HepG2 (cell line): ENCODE measurements around the gene ABCG1. TPM values are rescaled to one million over a fixed set of nuclear protein-coding genes. Genes with fewer than 3 reads are reported as not detected.

ENCODE experiments used
- ATAC-seq: fragments of 200-7000 bp; cut with Tn5 transposase; 3 replicates; pipeline ENCODE4 v1.9.1; 2020; ENCODE audit warnings: mild to moderate bottlenecking, moderate library complexity
- BruUV-seq: library from RNA; stranded (reverse); fragments of 400-500 nt; replicated peaks from 2 replicates; lab custom pipeline; 2021; lab: Mats Ljungman, UMichigan
- CTCF ChIA-PET: fragments of 300-600 bp; formaldehyde crosslinking; extraction: SDS; loops from one replicate; lab custom pipeline; 2021; ENCODE audit warnings: low total read pairs, inconsistent platforms, low intra/inter-chr PET ratio; lab: Yijun Ruan, JAX
- POLR2A ChIA-PET: fragments of 350-600 bp; sonication (Branson Sonifier 250); formaldehyde crosslinking; loops from one replicate; lab custom pipeline; 2020; ENCODE audit warnings: antibody characterized with exemption, inconsistent platforms; lab: Yijun Ruan, JAX
- DNase-seq: peaks from one replicate; pipeline ENCODE4 v3.0.0-alpha.2; 2015; ENCODE audit warnings: low spot score
- FAIRE-seq: peaks from 3 replicates; lab custom pipeline; 2011; peaks lifted over from hg19 to GRCh38; lab: Jason Lieb, UNC
- H2AFZ ChIP-seq: one replicate; pipeline ENCODE4 v1.6.1; 2011; ENCODE audit warnings: low read length, inconsistent platforms
- H3K27ac ChIP-seq: fragments of 300-600 bp; 3 replicates; pipeline ENCODE4 v1.8.0; 2011; ENCODE audit warnings: mixed run types, mild to moderate bottlenecking, mixed read lengths, low read length, inconsistent platforms; ENCODE audit not compliant: insufficient read depth; ENCODE audit errors: extremely low read length
- H3K27me3 ChIP-seq, 2 experiments: fragments of 200-600 bp in 1 of 2; 2 replicates in 1 of 2; 3 replicates in 1 of 2; pipeline versions ENCODE4 v1.6.0 to v1.8.0; 2011; ENCODE audit warnings: low read length in 2 of 2, mild to moderate bottlenecking in 2 of 2, moderate library complexity in 2 of 2, inconsistent platforms in 1 of 2; ENCODE audit not compliant: insufficient read depth in 2 of 2, control insufficient read depth in 1 of 2
- H3K36me3 ChIP-seq, 2 experiments: fragments of 200-600 bp in 1 of 2; replicated peaks in 1 of 2; 2 replicates in 1 of 2; 3 replicates in 1 of 2; pipeline versions ENCODE4 v1.5.1 to v1.8.0; 2011; ENCODE audit warnings: low read length in 2 of 2, inconsistent platforms in 1 of 2; ENCODE audit not compliant: insufficient read depth in 2 of 2, control insufficient read depth in 1 of 2
- H3K4me1 ChIP-seq: 2 replicates; pipeline ENCODE4 v1.5.1; 2012; ENCODE audit warnings: low read length, inconsistent platforms; ENCODE audit not compliant: insufficient read depth
- H3K4me2 ChIP-seq: 2 replicates; pipeline ENCODE4 v1.6.0; 2011; ENCODE audit warnings: low read depth, low read length, inconsistent platforms
- H3K4me3 ChIP-seq, 3 experiments: fragments of 200-600 bp in 1 of 3; sonication (generic), shearing (Covaris generic) in 1 of 3; replicated peaks in 1 of 3; 2 replicates each; pipeline ENCODE4 v1.5.1; 2011 to 2016; ENCODE audit warnings: low read length in 3 of 3, inconsistent platforms in 2 of 3, low read depth in 2 of 3, mild to moderate bottlenecking in 2 of 3, control low read depth in 1 of 3, mixed read lengths in 1 of 3; ENCODE audit not compliant: insufficient read depth in 1 of 3
- H3K79me2 ChIP-seq: one replicate; pipeline ENCODE4 v1.6.1; 2011; ENCODE audit warnings: low read length, inconsistent platforms; ENCODE audit not compliant: insufficient read depth
- H3K9ac ChIP-seq: 2 replicates; pipeline ENCODE4 v1.6.0; 2011; ENCODE audit warnings: mild to moderate bottlenecking, low read depth, low read length, inconsistent platforms; ENCODE audit not compliant: insufficient read depth
- H3K9me3 ChIP-seq: 2 replicates; pipeline ENCODE4 v1.5.1; 2012; ENCODE audit warnings: mild to moderate bottlenecking, low read length
- H4K20me1 ChIP-seq: 2 replicates; pipeline ENCODE4 v1.6.0; 2011; ENCODE audit warnings: inconsistent platforms, mild to moderate bottlenecking, low read length, moderate library complexity; ENCODE audit not compliant: insufficient read depth
- DNMT3B ChIP-seq: conservative IDR thresholded peaks from 2 replicates; pipeline ENCODE4 v1.6.1; 2016; ENCODE audit warnings: missing biosample characterization, control low read depth
- ELF1 ChIP-seq: sonication (generic); formaldehyde crosslinking; IDR thresholded peaks from 2 replicates; pipeline ENCODE4 v1.4.0; 2020; ENCODE audit warnings: missing genetic modification reagents
- FOXM1 ChIP-seq: sonication (generic); formaldehyde crosslinking; IDR thresholded peaks from 2 replicates; pipeline ENCODE4 v1.5.0; 2020; ENCODE audit warnings: missing genetic modification reagents
- HDAC1 ChIP-seq: sonication (generic); formaldehyde crosslinking; IDR thresholded peaks from 2 replicates; pipeline ENCODE4 v1.5.1; 2020; ENCODE audit warnings: mild to moderate bottlenecking, missing genetic modification reagents
- HDAC2 ChIP-seq: sonication (generic); formaldehyde crosslinking; IDR thresholded peaks from 2 replicates; pipeline ENCODE4 v1.4.0; 2020; ENCODE audit warnings: missing genetic modification reagents
- KAT8 ChIP-seq: IDR thresholded peaks from 2 replicates; pipeline ENCODE4 v1.6.1; 2016; ENCODE audit warnings: missing genetic modification reagents, missing compliant biosample characterization
- MBNL3 ChIP-seq: fragments of 250-450 bp; sonication (Bioruptor Pico); conservative IDR thresholded peaks from 2 replicates; pipeline ENCODE4 v1.8.0; 2022; ENCODE audit warnings: mild to moderate bottlenecking, inconsistent platforms
- PCBP2 ChIP-seq: fragments of 200-400 bp; formaldehyde crosslinking; optimal IDR thresholded peaks from 2 replicates; pipeline ENCODE3; 2018; ENCODE audit warnings: low read length, low read depth; ENCODE audit not compliant: poor library complexity, severe bottlenecking
- RFX1 ChIP-seq: fragments of 450-650 bp; IDR thresholded peaks from 2 replicates; pipeline ENCODE4 v1.6.1; 2017
- SNAPC5 ChIP-seq: sonication (generic); formaldehyde crosslinking; IDR thresholded peaks from 2 replicates; pipeline ENCODE4 v1.8.1; 2023; ENCODE audit warnings: mild to moderate bottlenecking, missing genetic modification reagents, borderline replicate concordance
- ZFP91 ChIP-seq: sonication (generic); formaldehyde crosslinking; IDR thresholded peaks from 2 replicates; pipeline ENCODE4 v1.9.0; 2022; ENCODE audit warnings: missing genetic modification reagents, mild to moderate bottlenecking, borderline replicate concordance
- ZNF10 ChIP-seq: sonication (generic); formaldehyde crosslinking; IDR thresholded peaks from 2 replicates; pipeline ENCODE4 v1.4.0; 2020; ENCODE audit warnings: mild to moderate bottlenecking, low read depth, missing genetic modification reagents, borderline replicate concordance
- ZNF207 ChIP-seq: fragments of 450-650 bp; IDR thresholded peaks from 2 replicates; pipeline ENCODE4 v1.6.1; 2016; ENCODE audit warnings: antibody characterized with exemption, borderline replicate concordance
- ZNF30 ChIP-seq: sonication (generic); formaldehyde crosslinking; IDR thresholded peaks from 2 replicates; pipeline ENCODE4 v1.5.0; 2020; ENCODE audit warnings: mild to moderate bottlenecking, missing genetic modification reagents
- ZNF367 ChIP-seq: sonication (generic); formaldehyde crosslinking; IDR thresholded peaks from 2 replicates; pipeline ENCODE4 v1.4.0; 2020; ENCODE audit warnings: missing genetic modification reagents, borderline replicate concordance
- ZNF576 ChIP-seq: sonication (generic); formaldehyde crosslinking; IDR thresholded peaks from 2 replicates; pipeline ENCODE4 v1.4.0; 2020; ENCODE audit warnings: mild to moderate bottlenecking, missing genetic modification reagents
- WGBS: methylation state at CpG from one replicate; pipeline ENCODE4 v1.1.6; 2017; ENCODE audit warnings: low lambda C conversion rate; 5-methylcytosine and 5-hydroxymethylcytosine counted together
- in situ Hi-C: cut with HindIII; loops from 2 replicates; pipeline ENCODE4 v1.10.0; 2017; ENCODE audit warnings: low pct_unique_long_range_greater_than_20kb; ENCODE audit not compliant: extremely low pct_ligation_motif_present
- intact Hi-C: fragments of 100-400 bp; cut with micrococcal nuclease; formaldehyde crosslinking; loops from one replicate; pipeline ENCODE4 v1.10.0; 2022; ENCODE audit not compliant: unreplicated experiment
- polyA plus RNA-seq, 8 experiments: library from polyadenylated mRNA; depleted of rRNA in 3 of 8; stranded (reverse) in 7 of 8; unstranded in 1 of 8; fragments of >200 nt; fragmentation: Illumina TruSeq in 4 of 8; extraction: Trizol in 4 of 8; gene quantifications; 2 replicates each; pipeline versions ENCODE4 v1.2.1 to v1.2.3, GENCODE V29; 2011 to 2016; ENCODE audit warnings: low read depth in 4 of 8, missing spikeins in 1 of 8, mixed read lengths in 1 of 8; ENCODE audit not compliant: insufficient read depth in 1 of 8
- total RNA-seq, 5 experiments: library from RNA; depleted of rRNA; stranded (reverse); fragments of >200 nt; fragmentation: Illumina TruSeq; extraction: Trizol; gene quantifications; 2 replicates each; pipeline ENCODE4 v1.2.3, GENCODE V29; 2016; ENCODE audit warnings: low read depth in 1 of 5
- TF ChIP-seq, protein P1 (sequence below): sonication (generic); formaldehyde crosslinking; IDR thresholded peaks from 2 replicates; pipeline ENCODE4 v1.9.0; 2022; ENCODE audit warnings: low read depth, missing genetic modification reagents
- TF ChIP-seq, protein P2 (sequence below): sonication (generic); formaldehyde crosslinking; IDR thresholded peaks from 2 replicates; pipeline ENCODE4 v1.5.1; 2020; ENCODE audit warnings: mild to moderate bottlenecking, missing genetic modification reagents

ABCG1 gene
- total and polyA plus RNA-seq, 2 of the 13 experiments (the other 11 are each of a cell fraction or from before 2014, with no cell fraction given): 0.04 TPM; not detected in 1

- no peak overlapping the region for H3K27ac ChIP-seq
- no peak for TF ChIP-seq MBNL3
- TF ChIP-seq, protein P1, sequence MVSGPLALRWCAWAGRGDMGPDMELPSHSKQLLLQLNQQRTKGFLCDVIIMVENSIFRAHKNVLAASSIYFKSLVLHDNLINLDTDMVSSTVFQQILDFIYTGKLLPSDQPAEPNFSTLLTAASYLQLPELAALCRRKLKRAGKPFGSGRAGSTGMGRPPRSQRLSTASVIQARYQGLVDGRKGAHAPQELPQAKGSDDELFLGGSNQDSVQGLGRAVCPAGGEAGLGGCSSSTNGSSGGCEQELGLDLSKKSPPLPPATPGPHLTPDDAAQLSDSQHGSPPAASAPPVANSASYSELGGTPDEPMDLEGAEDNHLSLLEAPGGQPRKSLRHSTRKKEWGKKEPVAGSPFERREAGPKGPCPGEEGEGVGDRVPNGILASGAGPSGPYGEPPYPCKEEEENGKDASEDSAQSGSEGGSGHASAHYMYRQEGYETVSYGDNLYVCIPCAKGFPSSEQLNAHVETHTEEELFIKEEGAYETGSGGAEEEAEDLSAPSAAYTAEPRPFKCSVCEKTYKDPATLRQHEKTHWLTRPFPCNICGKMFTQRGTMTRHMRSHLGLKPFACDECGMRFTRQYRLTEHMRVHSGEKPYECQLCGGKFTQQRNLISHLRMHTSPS (CRISPR knock-in tag): no peak
- TF ChIP-seq, protein P2, sequence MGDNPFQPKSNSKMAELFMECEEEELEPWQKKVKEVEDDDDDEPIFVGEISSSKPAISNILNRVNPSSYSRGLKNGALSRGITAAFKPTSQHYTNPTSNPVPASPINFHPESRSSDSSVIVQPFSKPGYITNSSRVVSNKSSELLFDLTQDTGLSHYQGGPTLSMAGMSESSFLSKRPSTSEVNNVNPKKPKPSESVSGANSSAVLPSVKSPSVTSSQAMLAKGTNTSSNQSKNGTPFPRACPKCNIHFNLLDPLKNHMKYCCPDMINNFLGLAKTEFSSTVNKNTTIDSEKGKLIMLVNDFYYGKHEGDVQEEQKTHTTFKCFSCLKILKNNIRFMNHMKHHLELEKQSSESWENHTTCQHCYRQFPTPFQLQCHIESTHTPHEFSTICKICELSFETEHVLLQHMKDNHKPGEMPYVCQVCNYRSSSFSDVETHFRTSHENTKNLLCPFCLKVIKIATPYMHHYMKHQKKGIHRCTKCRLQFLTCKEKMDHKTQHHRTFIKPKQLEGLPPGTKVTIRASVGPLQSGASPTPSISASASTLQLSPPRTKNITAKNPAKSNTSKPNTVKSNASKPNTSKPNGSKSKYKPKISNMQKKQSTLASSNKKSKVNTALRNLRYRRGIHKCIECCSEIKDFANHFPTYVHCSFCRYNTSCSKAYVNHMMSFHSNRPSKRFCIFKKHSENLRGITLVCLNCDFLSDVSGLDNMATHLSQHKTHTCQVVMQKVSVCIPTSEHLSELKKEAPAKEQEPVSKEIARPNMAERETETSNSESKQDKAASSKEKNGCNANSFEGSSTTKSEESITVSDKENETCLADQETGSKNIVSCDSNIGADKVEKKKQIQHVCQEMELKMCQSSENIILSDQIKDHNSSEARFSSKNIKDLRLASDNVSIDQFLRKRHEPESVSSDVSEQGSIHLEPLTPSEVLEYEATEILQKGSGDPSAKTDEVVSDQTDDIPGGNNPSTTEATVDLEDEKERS (CRISPR knock-in tag): no peak
- TF ChIP-seq HDAC1 (CRISPR knock-in tag): no peak
- TF ChIP-seq ELF1: no peak
- TF ChIP-seq FOXM1: no peak
- TF ChIP-seq ZNF10 (CRISPR knock-in tag): no peak
- no peak for TF ChIP-seq DNMT3B (CRISPR knock-in tag)
- TF ChIP-seq ZNF30 (CRISPR knock-in tag): no peak
- TF ChIP-seq ZNF367 (CRISPR knock-in tag): no peak
- no peak for TF ChIP-seq ZFP91 (CRISPR knock-in tag)
- no peak for TF ChIP-seq SNAPC5 (CRISPR knock-in tag)
- TF ChIP-seq ZNF576 (CRISPR knock-in tag): no peak
- TF ChIP-seq ZNF207: no peak
- no peak for TF ChIP-seq HDAC2 (CRISPR knock-in tag)
- no peak for TF ChIP-seq PCBP2
- TF ChIP-seq KAT8 (CRISPR knock-in tag): no peak
- no peak for TF ChIP-seq RFX1
- POLR2A ChIA-PET: no interaction called here
- H3K4me1 ChIP-seq: peaks cover 30% of the 10 kb centered on the region
- no peak overlapping the region for H3K4me3 ChIP-seq
- H2AFZ ChIP-seq: no peak overlapping the region
- no TSS peak for BruUV-seq
- CTCF ChIA-PET: no interaction called here
- intact Hi-C loops: no loop called here
- H3K27me3 ChIP-seq: peaks cover 0 to 53% of the 10 kb centered on the region in 2 experiments; a peak in 3 of 5 replicates
- no peaks in the 10 kb centered on the region for H4K20me1 ChIP-seq
- WGBS: 34% methylated on average over 12 of the region's 12 CpGs
- ATAC-seq: no peak
- no peaks in the 10 kb centered on the region for H3K36me3 ChIP-seq
- no peak for DNase-seq
- H3K79me2 ChIP-seq: no peaks in the 10 kb centered on the region
- H3K4me2 ChIP-seq: no peak overlapping the region
- no peaks in the 10 kb centered on the region for H3K9me3 ChIP-seq
- FAIRE-seq: no peak
- no peak overlapping the region for H3K9ac ChIP-seq
- in situ Hi-C loops: no loop called here
Observed at GRCh38 chr21:42238185-42238934, 19.4 kb downstream of the ABCG1 start.
